Stomach (tissue), 9 donors: Measurements from ENCODE around the gene VWA7. TPM values are rescaled to one million over a fixed set of nuclear protein-coding genes. Genes with fewer than 3 reads are reported as not detected.
"Not testable (repeated sequence)": the region's sequence is repeated elsewhere in the genome, so short reads cannot be mapped to it uniquely, and the experiment has no call there.

Experiments
- DNase-seq, 2 donors: peaks; one replicate each; pipeline versions ENCODE4 v3.0.0 to v3.0.0-alpha.2; 2013 to 2019
- H3K27ac ChIP-seq, 5 donors: fragments of 200-600 bp in 4 of 5; sonication (generic) in 4 of 5; one replicate each; pipeline ENCODE4 v1.5.1; 2013 to 2019; ENCODE audit warnings: mild to moderate bottlenecking in 1 of 5, moderate library complexity in 1 of 5
- H3K27me3 ChIP-seq, 3 donors: fragments of 200-600 bp; sonication (generic); one replicate each; pipeline ENCODE4 v1.5.1; 2017 to 2019; ENCODE audit warnings: mixed run types in 1 of 3
- H3K36me3 ChIP-seq, 4 donors: fragments of 200-600 bp; sonication (generic); 1 replicate in 3 of 4; 2 replicates in 1 of 4; pipeline ENCODE4 v1.5.1; 2016 to 2019
- H3K4me1 ChIP-seq, 4 donors: fragments of 200-600 bp; sonication (generic); one replicate each; pipeline ENCODE4 v1.5.1; 2016 to 2019
- H3K4me3 ChIP-seq, 4 donors: fragments of 200-600 bp; sonication (generic) in 3 of 4; one replicate each; pipeline ENCODE4 v1.5.1; 2016 to 2019; ENCODE audit warnings: mild to moderate bottlenecking in 1 of 4
- H3K9me3 ChIP-seq, 4 donors: fragments of 200-600 bp; sonication (generic); one replicate each; pipeline ENCODE4 v1.5.1; 2016 to 2019
- EP300 ChIP-seq: sonication (generic); formaldehyde crosslinking; IDR thresholded peaks from one replicate; pipeline ENCODE4 v1.6.1; 2017; ENCODE audit warnings: antibody characterized with exemption
- POLR2A ChIP-seq, 4 donors: fragments of 450-650 bp; IDR thresholded peaks; one replicate each; pipeline ENCODE4 v1.6.1; 2016; ENCODE audit warnings: antibody characterized with exemption in 4 of 4, control low read depth in 2 of 4, mild to moderate bottlenecking in 1 of 4, moderate library complexity in 1 of 4
- POLR2AphosphoS5 ChIP-seq, 3 donors: sonication (generic); formaldehyde crosslinking; IDR thresholded peaks; one replicate each; pipeline ENCODE4 v1.6.1; 2016; ENCODE audit warnings: antibody characterized with exemption in 3 of 3
- WGBS, 5 donors: extraction: QIAGEN DNeasy Blood & Tissue Kit in 3 of 5; methylation state at CpG; one replicate each; pipeline versions ENCODE4 v1.1.5 to v1.1.7; 2013 to 2018; 5-methylcytosine and 5-hydroxymethylcytosine counted together
- intact Hi-C: fragments of 100-400 bp; cut with DNase I; formaldehyde crosslinking; loops from one replicate; pipeline ENCODE4 v1.15.1; 2023; ENCODE audit warnings: low total_unique reads
- polyA plus RNA-seq, 3 donors: library from polyadenylated mRNA; stranded (reverse); fragments of 200-250 nt; gene quantifications; one replicate each; pipeline ENCODE4 v1.2.3, GENCODE V29; 2013
- total RNA-seq, 5 donors: library from RNA; depleted of rRNA; stranded (reverse); fragments of >200 nt; gene quantifications; one replicate each; pipeline versions ENCODE4 v1.1.0 to v1.2.3, GENCODE V29; 2014 to 2016
- TF ChIP-seq, protein P1 (sequence below), 7 experiments: fragments of 450-650 bp in 4 of 7; fragments of 200-600 bp in 3 of 7; sonication (generic) in 3 of 7; IDR thresholded peaks; one replicate each; pipeline ENCODE4 v1.5.1; 2016 to 2019; ENCODE audit warnings: antibody characterized with exemption in 7 of 7, control low read depth in 2 of 7, mild to moderate bottlenecking in 1 of 7
- donor health status: healthy with polysubstance abuse.
- donor health status: Bipolar disorder and iron deficiency.
- donor health status: healthy.

Gene VWA7
- total and polyA plus RNA-seq, 8 donors = 1.3 to 18.3 (median 4.2) TPM; not detected in 1

- intact Hi-C loops = no loop called here
These were observed 38.1 kb upstream of the VWA7 start, which contains the start of the genes HSPA1A and HSPA1L for GRCh38 chr6:31815025-31815838. HSPA1A (plus strand) TSS chr6:31815543; CDS start chr6:31815757, 214 bp downstream. HSPA1L (minus strand) TSS chr6:31815283; CDS start chr6:31811972, 3,311 bp downstream.

DNA sequence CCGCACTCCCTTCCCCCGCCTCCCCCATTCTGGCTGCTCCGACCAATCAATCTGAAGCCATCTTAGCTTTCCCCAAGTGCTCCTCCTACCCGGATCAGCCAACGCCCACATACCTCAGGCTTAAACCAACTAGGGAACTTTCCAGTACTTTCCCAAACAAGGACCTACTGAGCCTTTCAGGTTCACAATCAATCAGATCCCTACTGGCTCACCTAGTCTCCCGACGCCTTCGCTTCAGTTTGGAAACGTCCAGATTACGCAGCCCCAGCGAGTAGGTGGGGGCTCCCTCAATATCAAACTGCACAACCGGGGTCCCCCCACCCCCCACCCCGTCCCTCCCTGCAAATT, 37.5 kb upstream of the VWA7 start:
- WGBS, 5 donors = 0% methylated on average over 12 to 13 of the region's 13 CpGs
- TF ChIP-seq POLR2A (IDR thresholded peaks at IDR 0.05) = peak in 1 of 4 donors; percentile 10
- TF ChIP-seq, protein P1, sequence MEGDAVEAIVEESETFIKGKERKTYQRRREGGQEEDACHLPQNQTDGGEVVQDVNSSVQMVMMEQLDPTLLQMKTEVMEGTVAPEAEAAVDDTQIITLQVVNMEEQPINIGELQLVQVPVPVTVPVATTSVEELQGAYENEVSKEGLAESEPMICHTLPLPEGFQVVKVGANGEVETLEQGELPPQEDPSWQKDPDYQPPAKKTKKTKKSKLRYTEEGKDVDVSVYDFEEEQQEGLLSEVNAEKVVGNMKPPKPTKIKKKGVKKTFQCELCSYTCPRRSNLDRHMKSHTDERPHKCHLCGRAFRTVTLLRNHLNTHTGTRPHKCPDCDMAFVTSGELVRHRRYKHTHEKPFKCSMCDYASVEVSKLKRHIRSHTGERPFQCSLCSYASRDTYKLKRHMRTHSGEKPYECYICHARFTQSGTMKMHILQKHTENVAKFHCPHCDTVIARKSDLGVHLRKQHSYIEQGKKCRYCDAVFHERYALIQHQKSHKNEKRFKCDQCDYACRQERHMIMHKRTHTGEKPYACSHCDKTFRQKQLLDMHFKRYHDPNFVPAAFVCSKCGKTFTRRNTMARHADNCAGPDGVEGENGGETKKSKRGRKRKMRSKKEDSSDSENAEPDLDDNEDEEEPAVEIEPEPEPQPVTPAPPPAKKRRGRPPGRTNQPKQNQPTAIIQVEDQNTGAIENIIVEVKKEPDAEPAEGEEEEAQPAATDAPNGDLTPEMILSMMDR (IDR thresholded peaks at IDR 0.05) = no peak
- peak; percentile 95 to 98 (median 97) for TF ChIP-seq POLR2AphosphoS5 (IDR thresholded peaks at IDR 0.05)
- peak overlapping the region; percentile 89 to 100 (median 99) for H3K27ac ChIP-seq
- peak overlapping the region; percentile 53 to 63 (median 56) for H3K4me3 ChIP-seq
- peaks cover 21 to 41% (median 34%) of the 10 kb centered on the region in 4 donors for H3K4me1 ChIP-seq
- H3K27me3 ChIP-seq = no peaks in the 10 kb centered on the region
- no peaks in the 10 kb centered on the region for H3K36me3 ChIP-seq
- no peaks in the 10 kb centered on the region for H3K9me3 ChIP-seq
- intact Hi-C loops = no loop called here
- DNase-seq = peak; percentile 94 to 99

More at GRCh38 chr6:31815025-31815838, 38.1 kb upstream of the VWA7 start, which contains the start of the genes HSPA1A and HSPA1L:
- peak; percentile 95 to 97 for DNase-seq
- TF ChIP-seq POLR2A (IDR thresholded peaks at IDR 0.05) = peak in 3 of 4 donors; percentile 78 to 99 (median 98)
- TF ChIP-seq POLR2AphosphoS5 (IDR thresholded peaks at IDR 0.05) = peak; percentile 100
- TF ChIP-seq, protein P1 (IDR thresholded peaks at IDR 0.05) = no peak
- peak within 1 kb of the TSS; percentile 89 to 100 (median 99) for H3K27ac ChIP-seq
- H3K27me3 ChIP-seq = no peaks in the 10 kb centered on the region
- peak within 1 kb of the TSS; percentile 53 to 63 (median 56) for H3K4me3 ChIP-seq
- H3K36me3 ChIP-seq = no peaks in the 10 kb centered on the region
- WGBS, 5 donors = 0 to 2% (median 1%) methylated on average over 31 to 56 of the region's 56 CpGs
- H3K9me3 ChIP-seq = no peaks in the 10 kb centered on the region
- H3K4me1 ChIP-seq = peaks cover 27 to 47% (median 39%) of the 10 kb centered on the region in 4 donors

DNA sequence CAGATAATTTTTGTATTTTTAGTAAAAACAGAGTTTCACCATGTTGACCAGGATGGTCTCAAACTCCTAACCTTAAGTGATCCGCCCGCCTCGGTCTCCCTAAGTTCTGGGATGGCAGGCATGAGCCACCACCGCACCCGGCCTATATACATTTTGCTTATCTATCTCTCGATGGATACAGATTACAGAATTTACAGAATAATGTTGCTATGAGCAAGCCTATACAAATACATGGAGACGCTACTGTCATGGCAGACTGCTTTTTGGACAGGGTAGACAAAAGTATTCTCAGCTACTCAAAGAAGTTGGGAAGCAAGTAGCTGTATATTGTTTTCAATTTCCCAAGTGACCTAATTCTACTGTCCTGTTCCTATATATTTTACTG, 36.3 kb upstream of the VWA7 start:
- H3K9me3 ChIP-seq = no peaks in the 10 kb centered on the region
- H3K27me3 ChIP-seq = no peaks in the 10 kb centered on the region
- peaks cover 9 to 29% (median 22%) of the 10 kb centered on the region in 4 donors for H3K4me1 ChIP-seq
- H3K27ac ChIP-seq = peak overlapping the region in 4 of 5 donors; percentile 89 to 100 (median 98)
- 80 to 88% (median 85%) methylated on average over 7 of the region's 7 CpGs for WGBS, 5 donors
- TF ChIP-seq EP300 = no peak
- no peak for TF ChIP-seq POLR2AphosphoS5 (IDR thresholded peaks at IDR 0.05)
- TF ChIP-seq POLR2A (IDR thresholded peaks at IDR 0.05) = no peak
- TF ChIP-seq, protein P1 (IDR thresholded peaks at IDR 0.05) = no peak
- no peaks in the 10 kb centered on the region for H3K36me3 ChIP-seq
- intact Hi-C loops = no loop called here
- H3K4me3 ChIP-seq = peak overlapping the region in 2 of 4 donors; percentile 31 to 53
- DNase-seq = no peak

DNA sequence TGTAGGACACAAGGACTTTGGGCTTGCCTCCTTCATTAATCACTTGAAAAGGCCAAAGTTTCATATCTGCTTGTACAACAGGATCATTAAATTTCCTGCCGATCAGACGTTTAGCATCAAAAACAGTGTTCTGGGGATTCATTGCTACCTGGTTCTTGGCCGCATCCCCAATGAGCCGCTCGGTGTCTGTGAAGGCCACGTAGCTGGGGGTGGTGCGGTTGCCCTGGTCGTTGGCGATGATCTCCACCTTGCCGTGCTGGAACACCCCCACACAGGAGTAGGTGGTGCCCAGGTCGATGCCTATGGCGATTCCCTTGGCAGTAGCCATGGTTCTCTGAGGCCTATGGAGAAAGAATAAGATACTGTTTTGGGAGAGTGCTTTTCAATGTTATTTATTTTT, 34.5 kb upstream of the VWA7 start:
- Histone ChIP-seq H3K36me3 (no peaks in the 10 kb centered on the region), H3K4me3 (no peak overlapping the region), H3K9me3 (no peaks in the 10 kb centered on the region), H3K27ac (no peak overlapping the region), H3K4me1 (peaks cover 0 to 28% (median 15%) of the 10 kb centered on the region in 4 donors), H3K27me3 (no peaks in the 10 kb centered on the region)
- WGBS, 5 donors = 93 to 98% (median 94%) methylated on average over 12 of the region's 12 CpGs
- no peak for DNase-seq
- intact Hi-C loops = no loop called here
- TF ChIP-seq POLR2AphosphoS5 (IDR thresholded peaks at IDR 0.05) (no peak), EP300 (no peak), POLR2A (IDR thresholded peaks at IDR 0.05) (no peak)
- TF ChIP-seq, protein P1 (IDR thresholded peaks at IDR 0.05) = no peak

DNA sequence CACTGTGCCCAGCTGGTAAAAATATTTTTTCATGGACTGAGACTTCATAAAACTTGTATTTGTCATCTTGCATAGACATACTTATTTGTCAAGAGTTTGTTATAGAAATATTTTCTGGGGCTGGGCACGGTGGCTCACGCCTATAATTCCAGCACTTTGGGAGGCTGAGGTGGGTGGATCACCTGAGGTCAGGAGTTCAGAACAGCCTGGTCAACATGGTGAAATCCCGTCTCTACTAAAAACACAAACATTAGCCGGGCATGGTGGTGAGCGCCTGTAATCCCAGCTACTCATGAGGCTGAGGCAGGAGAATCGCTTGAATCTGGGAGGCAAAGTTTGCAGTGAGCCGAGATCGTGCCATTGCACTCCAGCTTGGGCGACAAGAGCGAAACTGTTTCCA, 31.5 kb upstream of the VWA7 start:
- H3K4me3 ChIP-seq, DNase-seq, intact Hi-C loops, H3K27ac ChIP-seq, H3K36me3 ChIP-seq, H3K9me3 ChIP-seq, H3K27me3 ChIP-seq: not testable (repeated sequence)
- WGBS, 5 donors = 85 to 90% (median 88%) methylated on average over 10 of the region's 10 CpGs
- peaks cover 6 to 35% (median 20%) of the 10 kb centered on the region in 4 donors for H3K4me1 ChIP-seq
